Measurements from ENCODE around the gene PIBF1.

- TF ChIP-seq, protein P1, sequence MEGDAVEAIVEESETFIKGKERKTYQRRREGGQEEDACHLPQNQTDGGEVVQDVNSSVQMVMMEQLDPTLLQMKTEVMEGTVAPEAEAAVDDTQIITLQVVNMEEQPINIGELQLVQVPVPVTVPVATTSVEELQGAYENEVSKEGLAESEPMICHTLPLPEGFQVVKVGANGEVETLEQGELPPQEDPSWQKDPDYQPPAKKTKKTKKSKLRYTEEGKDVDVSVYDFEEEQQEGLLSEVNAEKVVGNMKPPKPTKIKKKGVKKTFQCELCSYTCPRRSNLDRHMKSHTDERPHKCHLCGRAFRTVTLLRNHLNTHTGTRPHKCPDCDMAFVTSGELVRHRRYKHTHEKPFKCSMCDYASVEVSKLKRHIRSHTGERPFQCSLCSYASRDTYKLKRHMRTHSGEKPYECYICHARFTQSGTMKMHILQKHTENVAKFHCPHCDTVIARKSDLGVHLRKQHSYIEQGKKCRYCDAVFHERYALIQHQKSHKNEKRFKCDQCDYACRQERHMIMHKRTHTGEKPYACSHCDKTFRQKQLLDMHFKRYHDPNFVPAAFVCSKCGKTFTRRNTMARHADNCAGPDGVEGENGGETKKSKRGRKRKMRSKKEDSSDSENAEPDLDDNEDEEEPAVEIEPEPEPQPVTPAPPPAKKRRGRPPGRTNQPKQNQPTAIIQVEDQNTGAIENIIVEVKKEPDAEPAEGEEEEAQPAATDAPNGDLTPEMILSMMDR (IDR thresholded peaks at IDR 0.05; ENCODE audit: borderline replicate concordance, extremely low read depth, low read length, poor library complexity, severe bottlenecking) = no peak
- no peak for TF ChIP-seq EZH2 (IDR thresholded peaks at IDR 0.05; ENCODE audit: borderline replicate concordance, low read depth, low read length, severe bottlenecking)
Observed at GRCh38 chr13:72998012-72998411, 216.1 kb downstream of the PIBF1 start.

Data from DND-41 (cell line).